IPS-15b (cell line): ENCODE data around the gene RTP4.
"Not testable (repeated sequence)": the region's sequence is repeated elsewhere in the genome, so short reads cannot be mapped to it uniquely, and the experiment has no call there.

Experiments
- H3K27me3 ChIP-seq: one replicate; pipeline ENCODE4 v1.6.1; 2013; ENCODE audit warnings: low read length; ENCODE audit not compliant: control insufficient read depth, insufficient read depth
- H3K36me3 ChIP-seq: one replicate; pipeline ENCODE4 v1.6.1; 2013; ENCODE audit warnings: low read length; ENCODE audit not compliant: control insufficient read depth, insufficient read depth
- H3K4me1 ChIP-seq: one replicate; pipeline ENCODE4 v1.6.1; 2013; ENCODE audit warnings: mild to moderate bottlenecking, low read length; ENCODE audit not compliant: control insufficient read depth, insufficient read depth
- H3K4me3 ChIP-seq: one replicate; pipeline ENCODE4 v1.5.1; 2013; ENCODE audit warnings: low read depth, low read length
- H3K9ac ChIP-seq: one replicate; pipeline ENCODE4 v1.6.1; 2013; ENCODE audit warnings: low read depth, mild to moderate bottlenecking, low read length
- H3K9me3 ChIP-seq: one replicate; pipeline ENCODE4 v1.6.1; 2013; ENCODE audit warnings: mild to moderate bottlenecking, low read length; ENCODE audit not compliant: control insufficient read depth, insufficient read depth

The RTP4 gene

GRCh38 chr3:187375581-187375980, 7.4 kb downstream of the RTP4 start:
- Histone ChIP-seq H3K27me3 (no peaks in the 10 kb centered on the region), H3K9me3 (no peaks in the 10 kb centered on the region), H3K4me1 (peaks cover 3% of the 10 kb centered on the region), H3K9ac (no peak overlapping the region), H3K4me3 (no peak overlapping the region), H3K36me3 (no peaks in the 10 kb centered on the region)

- Histone ChIP-seq H3K27me3 (no peaks in the 10 kb centered on the region), H3K36me3 (no peaks in the 10 kb centered on the region), H3K9ac (no peak overlapping the region), H3K4me3 (no peak overlapping the region), H3K4me1 (peaks cover 3% of the 10 kb centered on the region), H3K9me3 (no peaks in the 10 kb centered on the region)
Measured at GRCh38 chr3:187377842-187378241, 9.7 kb downstream of the RTP4 start.

GRCh38 chr3:187382609-187383151, 14.5 kb downstream of the RTP4 start:
- Histone ChIP-seq H3K27me3 (no peaks in the 10 kb centered on the region), H3K4me3 (no peak overlapping the region), H3K9me3 (no peaks in the 10 kb centered on the region), H3K36me3 (no peaks in the 10 kb centered on the region), H3K4me1 (peaks cover 3% of the 10 kb centered on the region), H3K9ac (no peak overlapping the region)

- Histone ChIP-seq H3K36me3 (no peaks in the 10 kb centered on the region), H3K27me3 (no peaks in the 10 kb centered on the region), H3K9ac (no peak overlapping the region), H3K9me3 (no peaks in the 10 kb centered on the region), H3K4me1 (peaks cover 3% of the 10 kb centered on the region), H3K4me3 (no peak overlapping the region)
Measured at GRCh38 chr3:187383246-187383645, 15.1 kb downstream of the RTP4 start.

GRCh38 chr3:187385296-187385695, 17.1 kb downstream of the RTP4 start:
- Histone ChIP-seq H3K9ac (no peak overlapping the region), H3K36me3 (no peaks in the 10 kb centered on the region), H3K27me3 (no peaks in the 10 kb centered on the region), H3K4me3 (no peak overlapping the region), H3K9me3 (no peaks in the 10 kb centered on the region), H3K4me1 (peaks cover 2% of the 10 kb centered on the region)

- Histone ChIP-seq H3K4me3 (no peak overlapping the region), H3K36me3 (no peaks in the 10 kb centered on the region), H3K9me3 (no peaks in the 10 kb centered on the region), H3K9ac (no peak overlapping the region), H3K4me1 (no peaks in the 10 kb centered on the region), H3K27me3 (no peaks in the 10 kb centered on the region)
Measured at GRCh38 chr3:187396661-187397060, 28.5 kb downstream of the RTP4 start.

- H3K9me3 ChIP-seq, result no peaks in the 10 kb centered on the region
- no peaks in the 10 kb centered on the region for H3K27me3 ChIP-seq
- H3K4me3 ChIP-seq, result no peak overlapping the region
- no peaks in the 10 kb centered on the region for H3K4me1 ChIP-seq
- no peaks in the 10 kb centered on the region for H3K36me3 ChIP-seq
- no peak overlapping the region for H3K9ac ChIP-seq
Measured at GRCh38 chr3:187398955-187399354, 30.8 kb downstream of the RTP4 start.

- no peak overlapping the region for H3K4me3 ChIP-seq
- H3K9me3 ChIP-seq, result no peaks in the 10 kb centered on the region
- no peak overlapping the region for H3K9ac ChIP-seq
- no peaks in the 10 kb centered on the region for H3K4me1 ChIP-seq
- H3K27me3 ChIP-seq, result no peaks in the 10 kb centered on the region
- no peaks in the 10 kb centered on the region for H3K36me3 ChIP-seq
Measured at GRCh38 chr3:187400756-187401155, 32.6 kb downstream of the RTP4 start.

GRCh38 chr3:187401856-187402255, 33.7 kb downstream of the RTP4 start:
- Histone ChIP-seq H3K36me3 (no peaks in the 10 kb centered on the region), H3K9me3 (no peaks in the 10 kb centered on the region), H3K27me3 (no peaks in the 10 kb centered on the region)

GRCh38 chr3:187403768-187404288, 35.6 kb downstream of the RTP4 start:
- Histone ChIP-seq H3K9ac (no peak overlapping the region), H3K36me3 (no peaks in the 10 kb centered on the region), H3K4me3 (no peak overlapping the region), H3K27me3 (no peaks in the 10 kb centered on the region), H3K9me3 (no peaks in the 10 kb centered on the region), H3K4me1 (no peaks in the 10 kb centered on the region)

More at GRCh38 chr3:187401856-187402255, 33.7 kb downstream of the RTP4 start:
- no peaks in the 10 kb centered on the region for H3K4me1 ChIP-seq
- H3K4me3 ChIP-seq, result no peak overlapping the region
- no peak overlapping the region for H3K9ac ChIP-seq

- H3K36me3 ChIP-seq, result no peaks in the 10 kb centered on the region
- H3K9me3 ChIP-seq, result no peaks in the 10 kb centered on the region
- no peak overlapping the region for H3K9ac ChIP-seq
- no peak overlapping the region for H3K4me3 ChIP-seq
- no peaks in the 10 kb centered on the region for H3K4me1 ChIP-seq
- no peaks in the 10 kb centered on the region for H3K27me3 ChIP-seq
Measured at GRCh38 chr3:187406927-187407326, 38.7 kb downstream of the RTP4 start.

GRCh38 chr3:187411991-187412781, 44.0 kb downstream of the RTP4 start:
- not testable (repeated sequence) for H3K27me3 ChIP-seq, H3K9ac ChIP-seq, H3K36me3 ChIP-seq, H3K4me1 ChIP-seq, H3K9me3 ChIP-seq
- H3K4me3 ChIP-seq, result peak overlapping the region; percentile 39
